Mesenchymal stem cell (in vitro differentiated cells and primary cell): ENCODE results near the gene ACTL7A.
A peak's percentile ranks its signal among the peaks of the same experiment; 100 is the strongest.

Experiments
- DNase-seq: peaks from one replicate; pipeline ENCODE4 v3.0.0-alpha.2; 2013
- H2AFZ ChIP-seq: one replicate; pipeline ENCODE4 v1.6.1; 2013; ENCODE audit warnings: low read depth, mild to moderate bottlenecking, control low read depth, inconsistent platforms, low read length, moderate library complexity
- H2AK5ac ChIP-seq: 2 replicates; pipeline ENCODE4 v1.6.1; 2013; ENCODE audit warnings: low read length, moderate library complexity, mild to moderate bottlenecking, inconsistent platforms; ENCODE audit not compliant: severe bottlenecking
- H2BK120ac ChIP-seq: one replicate; pipeline ENCODE4 v1.6.1; 2013; ENCODE audit warnings: low read depth, mild to moderate bottlenecking, inconsistent platforms, low read length, moderate library complexity
- H2BK12ac ChIP-seq, 2 experiments: one replicate each; pipeline ENCODE4 v1.6.1; 2013; ENCODE audit warnings: inconsistent platforms in 2 of 2, low read length in 2 of 2, mild to moderate bottlenecking in 2 of 2, moderate library complexity in 2 of 2, control low read depth in 1 of 2
- H2BK15ac ChIP-seq: one replicate; pipeline ENCODE4 v1.6.1; 2013; ENCODE audit warnings: mild to moderate bottlenecking, low read depth, inconsistent platforms; ENCODE audit not compliant: poor library complexity, severe bottlenecking
- H2BK5ac ChIP-seq: 2 replicates; pipeline ENCODE4 v1.6.1; 2013; ENCODE audit warnings: low read depth, mild to moderate bottlenecking, low read length, control low read depth, inconsistent platforms; ENCODE audit not compliant: poor library complexity, severe bottlenecking
- H3K14ac ChIP-seq, 2 experiments: one replicate each; pipeline ENCODE4 v1.6.1; 2013; ENCODE audit warnings: inconsistent platforms in 2 of 2, low read length in 2 of 2, control low read depth in 1 of 2, mild to moderate bottlenecking in 1 of 2, moderate library complexity in 1 of 2
- H3K18ac ChIP-seq, 2 experiments: one replicate each; pipeline ENCODE4 v1.6.1; 2013; ENCODE audit warnings: inconsistent platforms in 2 of 2, low read length in 2 of 2, control low read depth in 1 of 2, low read depth in 1 of 2, mild to moderate bottlenecking in 1 of 2
- H3K23ac ChIP-seq, 2 experiments: one replicate each; pipeline ENCODE4 v1.6.1; 2013; ENCODE audit warnings: inconsistent platforms in 2 of 2, low read length in 2 of 2, mild to moderate bottlenecking in 2 of 2, moderate library complexity in 2 of 2, control low read depth in 1 of 2
- H3K27ac ChIP-seq: 2 replicates; pipeline ENCODE4 v1.5.1; 2013; ENCODE audit warnings: mild to moderate bottlenecking, moderate library complexity, low read length, control low read depth, inconsistent platforms; ENCODE audit not compliant: poor library complexity, severe bottlenecking
- H3K27me3 ChIP-seq, 2 experiments: 2 replicates each; pipeline versions ENCODE4 v1.6.1 to v1.7.0; 2013; ENCODE audit warnings: low read length in 2 of 2, mild to moderate bottlenecking in 2 of 2, moderate library complexity in 2 of 2, control low read depth in 1 of 2, inconsistent platforms in 1 of 2; ENCODE audit not compliant: control insufficient read depth in 1 of 2, insufficient read depth in 1 of 2
- H3K36me3 ChIP-seq, 2 experiments: 2 replicates each; pipeline versions ENCODE4 v1.6.1 to v1.7.0; 2013; ENCODE audit warnings: low read length in 2 of 2, control low read depth in 1 of 2, inconsistent platforms in 1 of 2, low read depth in 1 of 2, mild to moderate bottlenecking in 1 of 2; ENCODE audit not compliant: insufficient read depth in 2 of 2, control insufficient read depth in 1 of 2
- H3K4ac ChIP-seq, 2 experiments: one replicate each; pipeline ENCODE4 v1.6.1; 2013; ENCODE audit warnings: inconsistent platforms in 2 of 2, low read length in 2 of 2, mild to moderate bottlenecking in 2 of 2, moderate library complexity in 2 of 2, control low read depth in 1 of 2, low read depth in 1 of 2
- H3K4me1 ChIP-seq: 2 replicates; pipeline ENCODE4 v1.6.1; 2013; ENCODE audit warnings: low read depth, low read length, control low read depth; ENCODE audit not compliant: control insufficient read depth, insufficient read depth
- H3K4me2 ChIP-seq: 2 replicates; pipeline ENCODE4 v1.6.1; 2013; ENCODE audit warnings: low read length, mild to moderate bottlenecking, inconsistent platforms; ENCODE audit not compliant: poor library complexity, severe bottlenecking
- H3K4me3 ChIP-seq, 2 experiments: 2 replicates each; pipeline versions ENCODE4 v1.5.1 to v1.7.0; 2013; ENCODE audit warnings: low read length in 2 of 2, mild to moderate bottlenecking in 2 of 2, control low read depth in 1 of 2, low read depth in 1 of 2; ENCODE audit not compliant: insufficient read depth in 1 of 2
- H3K79me1 ChIP-seq: replicated peaks from 2 replicates; pipeline ENCODE4 v1.6.1; 2013; ENCODE audit warnings: mild to moderate bottlenecking, control low read depth, low read length, inconsistent platforms; ENCODE audit not compliant: poor library complexity, severe bottlenecking
- H3K9ac ChIP-seq: 2 replicates; pipeline ENCODE4 v1.7.0; 2013; ENCODE audit warnings: mild to moderate bottlenecking, low read length, moderate library complexity
- H3K9me3 ChIP-seq: 2 replicates; pipeline ENCODE4 v1.7.0; 2013; ENCODE audit warnings: mild to moderate bottlenecking, low read length; ENCODE audit not compliant: control insufficient read depth
- H4K8ac ChIP-seq: one replicate; pipeline ENCODE4 v1.6.1; 2013; ENCODE audit warnings: inconsistent platforms, mild to moderate bottlenecking, low read length, moderate library complexity
- H4K91ac ChIP-seq: one replicate; pipeline ENCODE4 v1.6.1; 2013; ENCODE audit warnings: mild to moderate bottlenecking, low read length, inconsistent platforms
- WGBS: methylation state at CpG from one replicate; pipeline ENCODE4 v1.1.7; 2013; ENCODE audit warnings: mixed read lengths; 5-methylcytosine and 5-hydroxymethylcytosine counted together

The ACTL7A gene

GRCh38 chr9:108860764-108861163 lies 1.3 kb upstream of the ACTL7A start:
- Histone ChIP-seq H3K27ac (no peak overlapping the region), H3K9me3 (no peaks in the 10 kb centered on the region), H3K9ac (no peak overlapping the region), H3K27me3 (peaks cover 0 to 3% of the 10 kb centered on the region in 2 experiments), H2AK5ac (no peak overlapping the region), H2BK120ac (no peak overlapping the region), H2BK15ac (no peak overlapping the region), H3K4me2 (no peak overlapping the region), H4K91ac (no peak overlapping the region), H2BK12ac (peak overlapping the region in 1 of 2 experiments; percentile 23), H3K36me3 (peaks cover 0 to 12% of the 10 kb centered on the region in 2 experiments), H3K4me1 (peaks cover 4% of the 10 kb centered on the region), H3K18ac (no peak overlapping the region), H3K23ac (no peak overlapping the region), H3K14ac (no peak overlapping the region), H3K4ac (no peak overlapping the region), H4K8ac (no peak overlapping the region), H2BK5ac (no peak overlapping the region), H2AFZ (no peak overlapping the region), H3K4me3 (no peak overlapping the region), H3K79me1 (no peaks in the 10 kb centered on the region)
- no peak for DNase-seq
- 97% methylated on average over 2 of the region's 2 CpGs for WGBS

GRCh38 chr9:108861464-108861863 lies 602 bp upstream of the ACTL7A start:
- no peak overlapping the region for H3K23ac ChIP-seq
- H3K4me1 ChIP-seq, result peaks cover 4% of the 10 kb centered on the region
- H3K9ac ChIP-seq, result no peak overlapping the region
- no peak overlapping the region for H2AK5ac ChIP-seq
- H2BK12ac ChIP-seq, result no peak overlapping the region
- WGBS, result 75% methylated on average over 7 of the region's 7 CpGs
- H3K27me3 ChIP-seq, result no peaks in the 10 kb centered on the region
- no peak overlapping the region for H3K18ac ChIP-seq
- H3K27ac ChIP-seq, result no peak overlapping the region
- no peak for DNase-seq
- no peaks in the 10 kb centered on the region for H3K79me1 ChIP-seq
- no peaks in the 10 kb centered on the region for H3K9me3 ChIP-seq
- no peak overlapping the region for H4K8ac ChIP-seq
- H2BK120ac ChIP-seq, result no peak overlapping the region
- H3K14ac ChIP-seq, result no peak overlapping the region
- no peak overlapping the region for H3K4me3 ChIP-seq
- no peak overlapping the region for H2BK15ac ChIP-seq
- peaks cover 0 to 12% of the 10 kb centered on the region in 2 experiments for H3K36me3 ChIP-seq
- H2BK5ac ChIP-seq, result no peak overlapping the region
- H2AFZ ChIP-seq, result no peak overlapping the region
- no peak overlapping the region for H4K91ac ChIP-seq
- H3K4me2 ChIP-seq, result no peak overlapping the region
- H3K4ac ChIP-seq, result no peak overlapping the region

GRCh38 chr9:108863891-108864290 lies 1.8 kb downstream of the ACTL7A start:
- Histone ChIP-seq H2BK5ac (no peak overlapping the region), H3K23ac (no peak overlapping the region), H2BK120ac (no peak overlapping the region), H3K4me1 (peaks cover 4% of the 10 kb centered on the region), H3K9me3 (no peaks in the 10 kb centered on the region), H2AK5ac (no peak overlapping the region), H3K79me1 (no peaks in the 10 kb centered on the region), H3K4me3 (no peak overlapping the region), H3K36me3 (peaks cover 12 to 13% of the 10 kb centered on the region in 2 experiments), H3K9ac (no peak overlapping the region), H2BK15ac (no peak overlapping the region), H3K27me3 (no peaks in the 10 kb centered on the region), H2BK12ac (no peak overlapping the region), H4K91ac (no peak overlapping the region), H4K8ac (no peak overlapping the region), H3K4me2 (no peak overlapping the region), H3K27ac (no peak overlapping the region), H3K14ac (no peak overlapping the region), H2AFZ (no peak overlapping the region), H3K4ac (no peak overlapping the region), H3K18ac (no peak overlapping the region)
- DNase-seq, result no peak
- 75% methylated on average over 1 of the region's 3 CpGs for WGBS

GRCh38 chr9:108864446-108864845 lies 2.4 kb downstream of the ACTL7A start:
- Histone ChIP-seq H3K79me1 (no peaks in the 10 kb centered on the region), H3K23ac (no peak overlapping the region)
- WGBS, result 96% methylated on average over 2 of the region's 3 CpGs

More at GRCh38 chr9:108864446-108864845, 2.4 kb downstream of the ACTL7A start:
- H3K27me3 ChIP-seq, result no peaks in the 10 kb centered on the region
- H2AK5ac ChIP-seq, result no peak overlapping the region
- no peak overlapping the region for H3K4me2 ChIP-seq
- H3K9me3 ChIP-seq, result no peaks in the 10 kb centered on the region
- H3K14ac ChIP-seq, result no peak overlapping the region
- no peak overlapping the region for H3K4ac ChIP-seq
- no peak for DNase-seq
- no peak overlapping the region for H3K9ac ChIP-seq
- no peak overlapping the region for H2BK15ac ChIP-seq
- peaks cover 12 to 19% of the 10 kb centered on the region in 2 experiments for H3K36me3 ChIP-seq
- no peak overlapping the region for H3K27ac ChIP-seq
- no peak overlapping the region for H2AFZ ChIP-seq
- no peak overlapping the region for H4K91ac ChIP-seq
- H2BK5ac ChIP-seq, result no peak overlapping the region
- H2BK120ac ChIP-seq, result no peak overlapping the region
- H3K4me3 ChIP-seq, result no peak overlapping the region
- no peak overlapping the region for H2BK12ac ChIP-seq
- H4K8ac ChIP-seq, result no peak overlapping the region
- no peak overlapping the region for H3K18ac ChIP-seq
- peaks cover 5% of the 10 kb centered on the region for H3K4me1 ChIP-seq
